ENCODE data around the gene NAXD.

NAXD gene

DNA sequence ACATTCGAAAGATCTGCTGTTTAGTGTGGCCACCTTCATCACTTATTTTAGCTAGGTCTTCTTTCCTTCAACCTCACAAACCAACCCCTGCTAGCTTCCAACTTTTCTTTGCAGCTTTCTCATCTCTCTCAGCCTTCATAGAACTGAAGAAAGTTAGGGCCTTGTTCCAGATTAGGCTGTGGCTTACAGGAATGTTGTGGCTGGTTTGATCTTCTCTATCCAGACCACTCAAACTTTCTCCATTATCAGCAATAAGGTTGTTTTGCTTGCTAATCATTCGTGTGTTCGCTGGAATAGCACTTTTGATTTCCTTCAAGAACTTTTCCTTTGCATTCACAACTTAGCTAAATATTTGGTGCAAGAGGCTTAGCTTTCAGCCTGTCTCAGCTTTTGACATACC, 45.9 kb downstream of the NAXD start:
- no peak for ATAC-seq
- TF ChIP-seq ZC3H10 (CRISPR knock-in tag; IDR thresholded peaks at IDR 0.05) (no peak), ISL1 (CRISPR knock-in tag; IDR thresholded peaks at IDR 0.05) (no peak), ARNTL (CRISPR knock-in tag; IDR thresholded peaks at IDR 0.05; ENCODE audit: borderline replicate concordance, low read depth) (no peak)

GRCh38 chr13:110662091-110662490, 46.7 kb downstream of the NAXD start:
- no peak for ATAC-seq
- TF ChIP-seq ESRRG (CRISPR knock-in tag; IDR thresholded peaks at IDR 0.05) (no peak), GLIS3 (CRISPR knock-in tag; IDR thresholded peaks at IDR 0.05) (no peak), BACH2 (CRISPR knock-in tag; IDR thresholded peaks at IDR 0.05; ENCODE audit: borderline replicate concordance) (no peak), ZNF565 (CRISPR knock-in tag; conservative IDR thresholded peaks at IDR 0.05; ENCODE audit: low read depth) (no peak), ISL1 (CRISPR knock-in tag; IDR thresholded peaks at IDR 0.05) (no peak), SNAI2 (CRISPR knock-in tag; IDR thresholded peaks at IDR 0.05) (no peak), OSR1 (CRISPR knock-in tag; IDR thresholded peaks at IDR 0.05) (no peak), ZFP30 (CRISPR knock-in tag; IDR thresholded peaks at IDR 0.05) (no peak), POU6F1 (CRISPR knock-in tag; IDR thresholded peaks at IDR 0.05; ENCODE audit: borderline replicate concordance, low read depth) (no peak), ZC3H10 (CRISPR knock-in tag; IDR thresholded peaks at IDR 0.05) (no peak), TCF4 (CRISPR knock-in tag; IDR thresholded peaks at IDR 0.05; ENCODE audit: borderline replicate concordance) (no peak), ARNTL (CRISPR knock-in tag; IDR thresholded peaks at IDR 0.05; ENCODE audit: borderline replicate concordance, low read depth) (no peak), ZFP3 (CRISPR knock-in tag; IDR thresholded peaks at IDR 0.05) (no peak), RARB (CRISPR knock-in tag; IDR thresholded peaks at IDR 0.05) (no peak), CSDC2 (CRISPR knock-in tag; IDR thresholded peaks at IDR 0.05) (no peak)
- TF ChIP-seq, protein P1, sequence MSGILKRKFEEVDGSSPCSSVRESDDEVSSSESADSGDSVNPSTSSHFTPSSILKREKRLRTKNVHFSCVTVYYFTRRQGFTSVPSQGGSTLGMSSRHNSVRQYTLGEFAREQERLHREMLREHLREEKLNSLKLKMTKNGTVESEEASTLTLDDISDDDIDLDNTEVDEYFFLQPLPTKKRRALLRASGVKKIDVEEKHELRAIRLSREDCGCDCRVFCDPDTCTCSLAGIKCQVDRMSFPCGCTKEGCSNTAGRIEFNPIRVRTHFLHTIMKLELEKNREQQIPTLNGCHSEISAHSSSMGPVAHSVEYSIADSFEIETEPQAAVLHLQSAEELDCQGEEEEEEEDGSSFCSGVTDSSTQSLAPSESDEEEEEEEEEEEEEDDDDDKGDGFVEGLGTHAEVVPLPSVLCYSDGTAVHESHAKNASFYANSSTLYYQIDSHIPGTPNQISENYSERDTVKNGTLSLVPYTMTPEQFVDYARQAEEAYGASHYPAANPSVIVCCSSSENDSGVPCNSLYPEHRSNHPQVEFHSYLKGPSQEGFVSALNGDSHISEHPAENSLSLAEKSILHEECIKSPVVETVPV (CRISPR knock-in tag; IDR thresholded peaks at IDR 0.05), result no peak
- TF ChIP-seq, protein P2, sequence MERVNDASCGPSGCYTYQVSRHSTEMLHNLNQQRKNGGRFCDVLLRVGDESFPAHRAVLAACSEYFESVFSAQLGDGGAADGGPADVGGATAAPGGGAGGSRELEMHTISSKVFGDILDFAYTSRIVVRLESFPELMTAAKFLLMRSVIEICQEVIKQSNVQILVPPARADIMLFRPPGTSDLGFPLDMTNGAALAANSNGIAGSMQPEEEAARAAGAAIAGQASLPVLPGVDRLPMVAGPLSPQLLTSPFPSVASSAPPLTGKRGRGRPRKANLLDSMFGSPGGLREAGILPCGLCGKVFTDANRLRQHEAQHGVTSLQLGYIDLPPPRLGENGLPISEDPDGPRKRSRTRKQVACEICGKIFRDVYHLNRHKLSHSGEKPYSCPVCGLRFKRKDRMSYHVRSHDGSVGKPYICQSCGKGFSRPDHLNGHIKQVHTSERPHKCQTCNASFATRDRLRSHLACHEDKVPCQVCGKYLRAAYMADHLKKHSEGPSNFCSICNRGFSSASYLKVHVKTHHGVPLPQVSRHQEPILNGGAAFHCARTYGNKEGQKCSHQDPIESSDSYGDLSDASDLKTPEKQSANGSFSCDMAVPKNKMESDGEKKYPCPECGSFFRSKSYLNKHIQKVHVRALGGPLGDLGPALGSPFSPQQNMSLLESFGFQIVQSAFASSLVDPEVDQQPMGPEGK (CRISPR knock-in tag; IDR thresholded peaks at IDR 0.05; ENCODE audit: borderline replicate concordance), result no peak
- TF ChIP-seq, protein P3, sequence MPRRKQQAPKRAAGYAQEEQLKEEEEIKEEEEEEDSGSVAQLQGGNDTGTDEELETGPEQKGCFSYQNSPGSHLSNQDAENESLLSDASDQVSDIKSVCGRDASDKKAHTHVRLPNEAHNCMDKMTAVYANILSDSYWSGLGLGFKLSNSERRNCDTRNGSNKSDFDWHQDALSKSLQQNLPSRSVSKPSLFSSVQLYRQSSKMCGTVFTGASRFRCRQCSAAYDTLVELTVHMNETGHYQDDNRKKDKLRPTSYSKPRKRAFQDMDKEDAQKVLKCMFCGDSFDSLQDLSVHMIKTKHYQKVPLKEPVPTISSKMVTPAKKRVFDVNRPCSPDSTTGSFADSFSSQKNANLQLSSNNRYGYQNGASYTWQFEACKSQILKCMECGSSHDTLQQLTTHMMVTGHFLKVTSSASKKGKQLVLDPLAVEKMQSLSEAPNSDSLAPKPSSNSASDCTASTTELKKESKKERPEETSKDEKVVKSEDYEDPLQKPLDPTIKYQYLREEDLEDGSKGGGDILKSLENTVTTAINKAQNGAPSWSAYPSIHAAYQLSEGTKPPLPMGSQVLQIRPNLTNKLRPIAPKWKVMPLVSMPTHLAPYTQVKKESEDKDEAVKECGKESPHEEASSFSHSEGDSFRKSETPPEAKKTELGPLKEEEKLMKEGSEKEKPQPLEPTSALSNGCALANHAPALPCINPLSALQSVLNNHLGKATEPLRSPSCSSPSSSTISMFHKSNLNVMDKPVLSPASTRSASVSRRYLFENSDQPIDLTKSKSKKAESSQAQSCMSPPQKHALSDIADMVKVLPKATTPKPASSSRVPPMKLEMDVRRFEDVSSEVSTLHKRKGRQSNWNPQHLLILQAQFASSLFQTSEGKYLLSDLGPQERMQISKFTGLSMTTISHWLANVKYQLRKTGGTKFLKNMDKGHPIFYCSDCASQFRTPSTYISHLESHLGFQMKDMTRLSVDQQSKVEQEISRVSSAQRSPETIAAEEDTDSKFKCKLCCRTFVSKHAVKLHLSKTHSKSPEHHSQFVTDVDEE (CRISPR knock-in tag; IDR thresholded peaks at IDR 0.05), result no peak

- TF ChIP-seq, protein P2 (CRISPR knock-in tag; IDR thresholded peaks at IDR 0.05; ENCODE audit: borderline replicate concordance), result no peak
- TF ChIP-seq CSDC2 (CRISPR knock-in tag; IDR thresholded peaks at IDR 0.05) (no peak), OSR1 (CRISPR knock-in tag; IDR thresholded peaks at IDR 0.05) (no peak), SNAI2 (CRISPR knock-in tag; IDR thresholded peaks at IDR 0.05) (no peak)
- TF ChIP-seq, protein P3 (CRISPR knock-in tag; IDR thresholded peaks at IDR 0.05), result no peak
- no peak for ATAC-seq
Measured at GRCh38 chr13:110662777-110663443, 47.6 kb downstream of the NAXD start.

All from SK-N-SH treated with all-trans-retinoic acid at 6 μM for 48 hours (cell line).